HG02623 (cell line): ENCODE data around the gene BLM.
"Not testable (repeated sequence)": the region's sequence is repeated elsewhere in the genome, so short reads cannot be mapped to it uniquely, and the experiment has no call there.

ENCODE experiments used
- ATAC-seq: cut with Tn5 transposase; IDR thresholded peaks from one replicate; pipeline ENCODE4 v1.9.1; 2021; ENCODE audit warnings: moderate library complexity; ENCODE audit not compliant: unreplicated experiment

BLM gene

GRCh38 chr15:90818251-90819210 is 101.4 kb downstream of the BLM start:
- ATAC-seq, result peak; percentile 48

GRCh38 chr15:90819390-90819789 is 102.2 kb downstream of the BLM start:
- ATAC-seq, result no peak

GRCh38 chr15:90819850-90820249 is 102.7 kb downstream of the BLM start:
- ATAC-seq, result no peak

- ATAC-seq, result no peak
Measured at GRCh38 chr15:90820481-90820880, 103.3 kb downstream of the BLM start.

GRCh38 chr15:90822204-90822955 is 105.2 kb downstream of the BLM start:
- ATAC-seq, result no peak

- ATAC-seq, result no peak
Measured at GRCh38 chr15:90823455-90823974, 106.4 kb downstream of the BLM start.

GRCh38 chr15:90825115-90825899 is 108.2 kb downstream of the BLM start:
- ATAC-seq, result not testable (repeated sequence)

- ATAC-seq, result not testable (repeated sequence)
Measured at GRCh38 chr15:90826206-90826885, 109.2 kb downstream of the BLM start.

- no peak for ATAC-seq
Measured at GRCh38 chr15:90826886-90827435, 109.8 kb downstream of the BLM start.

- no peak for ATAC-seq
Measured at GRCh38 chr15:90828111-90828510, 111.0 kb downstream of the BLM start.

GRCh38 chr15:90829126-90829525 is 112.0 kb downstream of the BLM start:
- ATAC-seq, result no peak

GRCh38 chr15:90829942-90830440 is 112.8 kb downstream of the BLM start:
- peak; percentile 50 for ATAC-seq

GRCh38 chr15:90834626-90835025 is 117.5 kb downstream of the BLM start:
- ATAC-seq, result no peak

- ATAC-seq, result no peak
Measured at GRCh38 chr15:90836296-90836871, 119.2 kb downstream of the BLM start.

GRCh38 chr15:90837094-90837493 is 119.9 kb downstream of the BLM start:
- ATAC-seq, result no peak

- no peak for ATAC-seq
Measured at GRCh38 chr15:90838139-90838538, 121.0 kb downstream of the BLM start.

- no peak for ATAC-seq
Measured at GRCh38 chr15:90838544-90838943, 121.4 kb downstream of the BLM start.

- peak; percentile 92 for ATAC-seq
Measured at GRCh38 chr15:90839187-90840071, 122.3 kb downstream of the BLM start.
